Measurements from ENCODE around the gene ARSG. TPM values are rescaled to one million over a fixed set of nuclear protein-coding genes. Genes with fewer than 3 reads are reported as not detected.

ARSG gene
- total and polyA plus RNA-seq, 2 of the 8 experiments (the other 6 are each of a cell fraction or from before 2014, with no cell fraction given) = 3.3 to 4.0 TPM

- no peak overlapping the region for H3K4ac ChIP-seq (replicated peaks; ENCODE audit: insufficient read length, low read depth, low read length)
- H4K20me1 ChIP-seq (replicated peaks in 1 of 2; ENCODE audit: control insufficient read depth in 1 of 2, insufficient read depth in 2 of 2, low read length in 2 of 2) = no peaks in the 10 kb centered on the region
- no peak overlapping the region for H2BK20ac ChIP-seq (ENCODE audit: low read length)
- FAIRE-seq (no peak), DNase-seq (ENCODE audit: low read depth in 1 of 2, low spot score in 2 of 2) (no peak)
- no peak overlapping the region for H3K23ac ChIP-seq (ENCODE audit: insufficient read length)
- H3K27me3 ChIP-seq (replicated peaks in 1 of 4; ENCODE audit: control insufficient read depth in 3 of 4, extremely low read depth in 1 of 4, insufficient read depth in 3 of 4, low read length in 3 of 4) = no peaks in the 10 kb centered on the region
- no peak overlapping the region for H3K56ac ChIP-seq (replicated peaks; ENCODE audit: insufficient read length, low read depth, low read length)
- H3K4me3 ChIP-seq (ENCODE audit: extremely low read depth in 1 of 4, insufficient read depth in 2 of 4, low read depth in 3 of 4, low read length in 4 of 4) = no peak overlapping the region
- H3K36me3 ChIP-seq (ENCODE audit: control insufficient read depth in 2 of 4, insufficient read depth in 4 of 4, low read length in 3 of 4) = peaks cover 0 to 3% (median 0%) of the 10 kb centered on the region in 4 experiments; a peak in 1 of 8 replicates
- POLR2A ChIA-PET (ENCODE audit: partially characterized antibody) = interaction anchor here (1.1 kb wide), 1 partner anchor 8 kb away, joined by 3 read pairs; no protein-coding TSS in a partner anchor
- no peaks in the 10 kb centered on the region for H3K79me2 ChIP-seq (ENCODE audit: control insufficient read depth in 1 of 2, insufficient read depth in 2 of 2, low read length in 2 of 2)
- H2BK5ac ChIP-seq (ENCODE audit: low read depth, low read length) = no peak overlapping the region
- H3K79me1 ChIP-seq (ENCODE audit: low read depth, low read length) = no peaks in the 10 kb centered on the region
- no peak overlapping the region for H4K8ac ChIP-seq (ENCODE audit: extremely low read depth, insufficient read depth, low read length)
- no peak overlapping the region for H3K18ac ChIP-seq (ENCODE audit: extremely low read depth, low read length)
- no peak overlapping the region for H3K9ac ChIP-seq (replicated peaks in 1 of 4; ENCODE audit: extremely low read depth in 1 of 4, low read depth in 3 of 4, low read length in 3 of 4)
- no peak for TF ChIP-seq POU5F1 (IDR thresholded peaks at IDR 0.05; ENCODE audit: low read depth, low read length)
- no peak for TF ChIP-seq SP2 (IDR thresholded peaks at IDR 0.05; ENCODE audit: low read length)
- TF ChIP-seq GABPA (IDR thresholded peaks at IDR 0.05; ENCODE audit: borderline replicate concordance, insufficient read depth, low read length) = no peak
- no peak for TF ChIP-seq SIN3A (conservative IDR thresholded peaks at IDR 0.05 in 1 of 2, IDR thresholded peaks at IDR 0.05 in 1 of 2; ENCODE audit: low read depth in 1 of 2, low read length in 2 of 2)
- no peak for TF ChIP-seq KDM4A (IDR thresholded peaks at IDR 0.05; ENCODE audit: low read depth, low read length, severe bottlenecking)
- no peak for TF ChIP-seq HDAC2 (IDR thresholded peaks at IDR 0.05; ENCODE audit: borderline replicate concordance in 1 of 2, low read depth in 2 of 2, low read length in 2 of 2)
- TF ChIP-seq NANOG (IDR thresholded peaks at IDR 0.05; ENCODE audit: insufficient read depth, low read depth, low read length, poor library complexity, severe bottlenecking) = no peak
- TF ChIP-seq RBBP5 (IDR thresholded peaks at IDR 0.05; ENCODE audit: borderline replicate concordance, low read depth, low read length) = no peak
- no peak for TF ChIP-seq CBX8 (IDR thresholded peaks at IDR 0.05; ENCODE audit: borderline replicate concordance, low read depth, low read length)
- TF ChIP-seq TAF1 (IDR thresholded peaks at IDR 0.05; ENCODE audit: low read depth, low read length) = no peak
- TF ChIP-seq MAFK (IDR thresholded peaks at IDR 0.05; ENCODE audit: low read depth, low read length) = no peak
- TF ChIP-seq EP300 (IDR thresholded peaks at IDR 0.05; ENCODE audit: borderline replicate concordance in 1 of 2, low read depth in 2 of 2, low read length in 2 of 2) = no peak
- no peak overlapping the region for H3K27ac ChIP-seq (ENCODE audit: low read depth, low read length)
- 89% methylated on average over 4 of the region's 4 CpGs; no CpG with 5 or more reads in 1 of the 2 experiments for WGBS, 2 experiments (ENCODE audit: extremely low coverage in 1 of 2, insufficient coverage in 1 of 2, insufficient read length in 1 of 2, insufficient replicate concordance in 2 of 2, low coverage in 1 of 2, low lambda C conversion rate in 2 of 2, missing lambda C conversion rate in 1 of 2)
- H2BK15ac ChIP-seq (ENCODE audit: low read length) = no peak overlapping the region
- H2BK120ac ChIP-seq (replicated peaks; ENCODE audit: low read depth, low read length) = no peak overlapping the region
- H3K14ac ChIP-seq (ENCODE audit: insufficient read length) = no peak overlapping the region
- H3K9me3 ChIP-seq (ENCODE audit: insufficient read depth in 2 of 2, low read depth in 1 of 2, low read length in 1 of 2) = no peaks in the 10 kb centered on the region
- H4K91ac ChIP-seq (replicated peaks; ENCODE audit: insufficient read length, low read length) = no peak overlapping the region
- CTCF ChIA-PET (ENCODE audit: partially characterized antibody) = interaction anchor here (0.7 to 1.3 kb wide), 6 partner anchors 37 to 934 kb away, joined by 3 to 4 read pairs (median 3); no protein-coding TSS in a partner anchor
- no peak overlapping the region for H2BK12ac ChIP-seq (ENCODE audit: low read depth, low read length)
- no peaks in the 10 kb centered on the region; the same call in 1 of the 2 replicates for H3K23me2 ChIP-seq (ENCODE audit: low read depth, low read length)
- H3K4me2 ChIP-seq (ENCODE audit: insufficient read depth in 1 of 2, low read depth in 2 of 2, low read length in 2 of 2) = no peak overlapping the region
- H3K4me1 ChIP-seq (replicated peaks in 1 of 4; ENCODE audit: control insufficient read depth in 3 of 4, insufficient read depth in 4 of 4, low read length in 3 of 4) = peaks cover 0 to 2% (median 0%) of the 10 kb centered on the region in 4 experiments; a peak in 1 of 7 replicates
- H2AFZ ChIP-seq (ENCODE audit: low read length) = no peak overlapping the region
- H2AK5ac ChIP-seq (ENCODE audit: low read depth, low read length) = no peak overlapping the region
- no peak overlapping the region for H4K5ac ChIP-seq (ENCODE audit: insufficient read length, low read depth, low read length)
These were observed 57.9 kb downstream of the ARSG start for GRCh38 chr17:68349157-68349556.

All from H1 (cell line).